ENCODE measurements around the gene CALHM4. TPM values are rescaled to one million over a fixed set of nuclear protein-coding genes. Genes with fewer than 3 reads are reported as not detected.

The CALHM4 gene
- total RNA-seq, 1 donor from 2014 or later, result not detected

- Histone ChIP-seq H3K4me1 (peaks cover 28% of the 10 kb centered on the region), H3K27ac (replicated peaks) (no peak overlapping the region), H3K27me3 (ENCODE audit: low read depth) (no peaks in the 10 kb centered on the region), H3K9me3 (replicated peaks) (no peaks in the 10 kb centered on the region), H3K36me3 (no peaks in the 10 kb centered on the region), H3K4me3 (no peak overlapping the region)
- DNase-seq, result no peak
- TF ChIP-seq CTCF (IDR thresholded peaks at IDR 0.05; ENCODE audit: borderline replicate concordance), result no peak
- intact Hi-C loops (cut with micrococcal nuclease), result loop anchor here (5.0 kb wide), 1 partner anchor 243 kb away; no protein-coding TSS in a partner anchor
Measured at GRCh38 chr6:116530436-116530835, 23.1 kb upstream of the CALHM4 start.

GRCh38 chr6:116531675-116532570 is 21.6 kb upstream of the CALHM4 start:
- H3K36me3 ChIP-seq, result no peaks in the 10 kb centered on the region
- peak; percentile 93 for TF ChIP-seq CTCF (IDR thresholded peaks at IDR 0.05; ENCODE audit: borderline replicate concordance)
- no peaks in the 10 kb centered on the region for H3K9me3 ChIP-seq (replicated peaks)
- DNase-seq, result peak; percentile 26
- no peak overlapping the region for H3K4me3 ChIP-seq
- H3K4me1 ChIP-seq, result peaks cover 22% of the 10 kb centered on the region
- H3K27me3 ChIP-seq (ENCODE audit: low read depth), result no peaks in the 10 kb centered on the region
- intact Hi-C loops (cut with micrococcal nuclease), result loop anchor here (5.0 kb wide), 1 partner anchor 245 kb away; no protein-coding TSS in a partner anchor
- H3K27ac ChIP-seq (replicated peaks), result no peak overlapping the region

GRCh38 chr6:116533233-116533957 is 20.2 kb upstream of the CALHM4 start:
- peaks cover 13% of the 10 kb centered on the region for H3K4me1 ChIP-seq
- intact Hi-C loops (cut with micrococcal nuclease), result loop anchor here (5.0 kb wide), 1 partner anchor 246 kb away; no protein-coding TSS in a partner anchor
- no peak overlapping the region for H3K27ac ChIP-seq (replicated peaks)
- no peaks in the 10 kb centered on the region for H3K9me3 ChIP-seq (replicated peaks)
- H3K27me3 ChIP-seq (ENCODE audit: low read depth), result no peaks in the 10 kb centered on the region
- no peak for TF ChIP-seq CTCF (IDR thresholded peaks at IDR 0.05; ENCODE audit: borderline replicate concordance)
- no peak for DNase-seq
- H3K36me3 ChIP-seq, result no peaks in the 10 kb centered on the region
- H3K4me3 ChIP-seq, result no peak overlapping the region

GRCh38 chr6:116535109-116535508 is 18.4 kb upstream of the CALHM4 start:
- TF ChIP-seq CTCF (IDR thresholded peaks at IDR 0.05; ENCODE audit: borderline replicate concordance), result no peak
- no peak overlapping the region for H3K4me3 ChIP-seq
- H3K27me3 ChIP-seq (ENCODE audit: low read depth), result no peaks in the 10 kb centered on the region
- intact Hi-C loops (cut with micrococcal nuclease), result no loop called here
- no peaks in the 10 kb centered on the region for H3K9me3 ChIP-seq (replicated peaks)
- H3K36me3 ChIP-seq, result no peaks in the 10 kb centered on the region
- H3K27ac ChIP-seq (replicated peaks), result no peak overlapping the region
- peaks cover 6% of the 10 kb centered on the region for H3K4me1 ChIP-seq
- DNase-seq, result no peak

GRCh38 chr6:116536216-116536621 is 17.3 kb upstream of the CALHM4 start:
- no peak overlapping the region for H3K4me3 ChIP-seq
- no peaks in the 10 kb centered on the region for H3K36me3 ChIP-seq
- no peak overlapping the region for H3K27ac ChIP-seq (replicated peaks)
- DNase-seq, result no peak
- TF ChIP-seq CTCF (IDR thresholded peaks at IDR 0.05; ENCODE audit: borderline replicate concordance), result peak; percentile 83
- no peaks in the 10 kb centered on the region for H3K27me3 ChIP-seq (ENCODE audit: low read depth)
- intact Hi-C loops (cut with micrococcal nuclease), result no loop called here
- peaks cover 6% of the 10 kb centered on the region for H3K4me1 ChIP-seq
- no peaks in the 10 kb centered on the region for H3K9me3 ChIP-seq (replicated peaks)
